Glutamatergic neuron (in vitro differentiated cells): ENCODE results near the gene ZFP36L2. TPM values are rescaled to one million over a fixed set of nuclear protein-coding genes. Genes with fewer than 3 reads are reported as not detected.

ENCODE experiments used
- DNase-seq: peaks from one replicate; pipeline ENCODE4 v3.0.0; 2022
- H3K27ac Mint-ChIP-seq: one replicate; pipeline ENCODE4 v1.8.0; 2020; ENCODE audit warnings: mild to moderate bottlenecking, mixed read lengths, inconsistent platforms; ENCODE audit not compliant: unreplicated experiment
- H3K27me3 Mint-ChIP-seq: one replicate; pipeline ENCODE4 v1.8.0; 2020; ENCODE audit warnings: mild to moderate bottlenecking, moderate library complexity, mixed read lengths, inconsistent platforms; ENCODE audit not compliant: unreplicated experiment
- H3K36me3 Mint-ChIP-seq: one replicate; pipeline ENCODE4 v1.8.0; 2020; ENCODE audit warnings: mild to moderate bottlenecking, mixed read lengths, inconsistent platforms; ENCODE audit not compliant: unreplicated experiment
- H3K4me1 Mint-ChIP-seq: one replicate; pipeline ENCODE4 v1.8.0; 2020; ENCODE audit warnings: mild to moderate bottlenecking, low read depth, mixed read lengths, inconsistent platforms; ENCODE audit not compliant: unreplicated experiment
- H3K4me3 Mint-ChIP-seq: one replicate; pipeline ENCODE4 v1.8.0; 2020; ENCODE audit warnings: mild to moderate bottlenecking, mixed read lengths, inconsistent platforms; ENCODE audit not compliant: unreplicated experiment
- H3K9me3 Mint-ChIP-seq: one replicate; pipeline ENCODE4 v1.8.0; 2020; ENCODE audit warnings: mild to moderate bottlenecking, moderate library complexity, mixed read lengths, inconsistent platforms; ENCODE audit not compliant: unreplicated experiment
- CTCF ChIP-seq: fragments of 200-600 bp; sonication (generic); IDR thresholded peaks from one replicate; pipeline ENCODE4 v1.5.0; 2021; ENCODE audit not compliant: partially characterized antibody, unreplicated experiment
- total RNA-seq: library from RNA; stranded (reverse); fragmentation: NEBNext Ultra II Directional; extraction: Animal tissue kit (Norgen Biotek cat#: 25700); gene quantifications from one replicate; pipeline ENCODE4 v1.2.1, GENCODE V29; 2021; ENCODE audit not compliant: unreplicated experiment

ZFP36L2 gene
- total RNA-seq, 1 donor from 2014 or later = 0.88 TPM

DNA sequence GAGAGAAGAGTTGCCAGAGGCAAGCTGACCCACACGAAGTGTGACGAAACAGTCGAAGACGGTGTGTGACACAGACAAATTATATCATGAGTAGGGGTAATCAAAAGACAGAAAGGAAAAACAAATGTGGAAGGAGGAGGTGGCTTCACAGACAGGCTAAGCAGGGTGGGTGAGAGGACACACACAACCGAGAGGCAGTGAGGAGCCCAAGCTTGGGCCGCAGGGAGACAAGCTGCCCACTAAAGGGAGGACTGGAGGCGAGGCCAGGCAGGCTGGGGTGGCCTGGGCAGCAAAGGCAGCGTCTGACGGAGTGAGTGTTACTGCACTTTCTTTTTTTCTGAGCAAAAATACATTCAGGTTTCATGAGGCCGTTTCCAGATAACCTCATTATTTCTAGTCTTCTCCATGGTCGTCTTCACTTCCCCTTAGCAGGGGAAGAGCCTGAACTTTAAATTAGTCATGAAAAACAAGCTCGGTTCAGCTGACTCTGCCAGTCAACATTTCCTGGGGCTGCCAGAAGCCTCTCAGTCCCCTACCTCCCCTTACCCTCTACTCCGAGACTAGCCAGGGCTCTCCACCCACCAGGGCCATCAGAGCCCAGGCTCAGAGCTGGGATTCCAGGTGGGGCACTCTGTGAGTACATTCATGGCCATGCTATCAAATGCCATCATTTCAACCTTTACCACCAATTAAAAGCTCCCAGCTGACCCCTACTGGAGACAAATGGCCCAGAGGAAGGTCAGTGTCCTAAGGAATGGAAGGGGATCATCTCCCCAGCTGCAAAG is 13.8 kb upstream of the ZFP36L2 start:
- Mint-ChIP-seq H3K27me3 (peaks cover 2% of the 10 kb centered on the region), H3K27ac (no peak overlapping the region), H3K4me1 (no peaks in the 10 kb centered on the region)

GRCh38 chr2:43238813-43239212 is 12.4 kb upstream of the ZFP36L2 start:
- DNase-seq = no peak
- no peak for TF ChIP-seq CTCF
- Mint-ChIP-seq H3K9me3 (no peaks in the 10 kb centered on the region), H3K27me3 (peaks cover 4% of the 10 kb centered on the region), H3K4me3 (no peak overlapping the region), H3K27ac (no peak overlapping the region), H3K36me3 (no peaks in the 10 kb centered on the region), H3K4me1 (peaks cover 4% of the 10 kb centered on the region)

More for the DNA sequence above, 13.8 kb upstream of the ZFP36L2 start:
- no peak for TF ChIP-seq CTCF
- H3K4me3 Mint-ChIP-seq = no peak overlapping the region
- no peak for DNase-seq
- H3K9me3 Mint-ChIP-seq = no peaks in the 10 kb centered on the region
- no peaks in the 10 kb centered on the region for H3K36me3 Mint-ChIP-seq

DNA sequence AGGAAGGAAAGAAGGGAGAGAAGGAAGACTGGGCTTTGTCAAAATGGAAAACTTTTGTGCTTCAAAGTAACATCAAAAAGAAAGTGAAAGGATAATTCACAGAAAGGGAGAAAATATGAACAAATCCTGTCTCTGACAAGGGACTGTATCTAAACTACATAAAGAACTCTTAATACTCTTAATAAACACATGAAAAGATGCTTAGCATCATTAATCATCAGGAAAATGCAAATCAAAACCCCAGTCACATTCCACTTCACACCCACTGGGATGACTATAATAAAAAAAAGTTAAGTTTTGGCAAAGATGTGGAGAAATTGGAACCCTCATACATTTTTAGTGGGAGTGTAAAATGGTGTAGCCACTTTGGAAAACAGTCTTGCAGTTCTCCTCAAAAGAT is 11.8 kb upstream of the ZFP36L2 start:
- H3K27ac Mint-ChIP-seq = no peak overlapping the region
- H3K9me3 Mint-ChIP-seq = no peaks in the 10 kb centered on the region
- no peak for DNase-seq
- no peak for TF ChIP-seq CTCF
- H3K36me3 Mint-ChIP-seq = no peaks in the 10 kb centered on the region
- no peak overlapping the region for H3K4me3 Mint-ChIP-seq
- peaks cover 4% of the 10 kb centered on the region for H3K27me3 Mint-ChIP-seq
- H3K4me1 Mint-ChIP-seq = peaks cover 9% of the 10 kb centered on the region

DNA sequence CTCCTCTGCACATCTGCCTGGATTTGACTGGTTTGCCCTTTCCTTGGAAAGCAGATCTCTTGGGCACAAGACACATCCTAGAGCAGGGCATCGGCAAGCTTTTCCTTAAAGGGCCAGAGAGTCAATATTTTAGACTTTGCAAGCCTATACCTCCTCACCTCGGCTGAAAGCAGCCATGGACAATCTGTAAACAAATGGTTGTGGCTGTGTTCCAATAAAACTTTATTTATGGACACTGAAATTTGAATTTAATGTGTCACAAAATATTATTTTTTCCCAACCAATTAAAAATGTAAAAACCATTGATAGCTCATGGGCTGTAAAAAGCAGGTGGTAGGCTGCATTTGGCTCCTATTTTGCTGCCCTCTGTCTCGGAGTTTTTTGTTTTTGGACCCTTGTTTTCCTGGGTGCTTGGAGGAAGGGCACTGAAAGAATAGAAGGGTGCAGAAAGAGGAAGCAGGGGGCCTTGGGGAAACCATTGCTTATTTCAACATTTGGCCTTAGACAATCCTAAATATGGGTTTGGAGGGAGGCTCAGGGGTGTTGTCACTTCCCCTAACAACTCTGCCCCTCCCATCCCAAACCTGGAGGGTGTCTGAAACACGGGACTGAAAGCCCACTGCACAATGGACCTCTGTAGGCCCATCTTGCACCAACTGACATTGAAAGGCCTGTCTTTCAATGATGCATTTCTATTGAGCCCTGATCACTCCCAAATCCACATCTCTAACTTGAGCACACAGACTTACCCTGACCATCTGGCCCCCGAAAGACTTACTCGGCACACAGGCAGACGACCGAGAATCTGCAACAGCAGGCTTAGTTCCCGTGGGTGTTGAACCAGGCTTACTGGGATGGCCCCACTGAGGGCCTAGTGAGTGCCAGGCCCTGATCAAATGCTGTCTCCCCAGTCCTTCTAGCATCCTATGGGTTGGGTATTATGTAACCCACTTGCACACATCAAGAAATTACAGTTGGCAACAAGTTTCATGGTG is 7.1 kb upstream of the ZFP36L2 start:
- Mint-ChIP-seq H3K36me3 (no peaks in the 10 kb centered on the region), H3K9me3 (no peaks in the 10 kb centered on the region), H3K27me3 (peaks cover 4% of the 10 kb centered on the region), H3K4me1 (peaks cover 15% of the 10 kb centered on the region), H3K4me3 (no peak overlapping the region), H3K27ac (peak overlapping the region; percentile 43)
- TF ChIP-seq CTCF = no peak
- DNase-seq = peak; percentile 47
